ENCODE measurements around the gene OR52B6. TPM values are rescaled to one million over a fixed set of nuclear protein-coding genes. Genes with fewer than 3 reads are reported as not detected.
"Not testable (repeated sequence)": the region's sequence is repeated elsewhere in the genome, so short reads cannot be mapped to it uniquely, and the experiment has no call there.

Gene OR52B6
- total and polyA plus RNA-seq, 3 experiments from 2014 or later = not detected

DNA sequence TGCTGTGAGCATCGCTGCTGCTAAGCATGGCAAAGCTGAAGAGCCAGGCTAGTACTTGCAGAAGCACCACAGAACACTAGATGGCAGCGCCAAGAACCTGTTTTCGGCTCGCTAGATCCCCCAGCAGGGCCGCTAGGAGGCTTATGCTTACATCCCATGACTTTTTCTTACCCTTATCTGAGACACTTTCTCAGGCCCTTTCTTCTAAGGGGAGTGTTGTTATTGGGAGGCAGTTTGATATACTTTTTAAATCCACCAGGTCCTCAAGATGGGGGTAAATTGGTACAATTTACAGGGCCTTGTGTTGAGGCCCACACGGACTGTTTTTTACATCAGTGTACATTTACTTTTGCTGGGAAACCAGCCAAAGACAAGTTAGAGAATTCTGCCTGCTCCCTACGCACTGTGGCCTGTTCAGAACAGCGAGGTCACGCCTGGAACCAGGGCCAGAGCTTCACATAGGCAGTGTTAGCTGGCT is 19.7 kb downstream of the OR52B6 start:
- H3K36me3 Mint-ChIP-seq = no peaks in the 10 kb centered on the region
- no peak overlapping the region for H3K4me3 Mint-ChIP-seq
- H3K27me3 ChIP-seq (ENCODE audit: insufficient read depth, low read length, poor library complexity, severe bottlenecking) = no peaks in the 10 kb centered on the region
- CTCF ChIA-PET = interaction anchor here (0.9 to 2.8 kb wide), 7 partner anchors 9 to 753 kb away, joined by 3 to 10 read pairs (median 4); partner anchors contain the start of genes OR52N2 and TRIM5
- no peaks in the 10 kb centered on the region for H3K9me3 ChIP-seq (ENCODE audit: low read length)
- H3K4me3 ChIP-seq (ENCODE audit: low read length) = no peak overlapping the region
- H3K27ac ChIP-seq (ENCODE audit: low read depth, low read length) = no peak overlapping the region
- H3K4me1 ChIP-seq (ENCODE audit: insufficient read depth, low read length) = no peaks in the 10 kb centered on the region
- no peak overlapping the region for H3K27ac Mint-ChIP-seq
- DNase-seq = peak; percentile 24 to 73 (median 42)
- peaks cover 12 to 19% of the 10 kb centered on the region in 2 donors for H3K27me3 Mint-ChIP-seq
- H3K9me3 Mint-ChIP-seq = no peaks in the 10 kb centered on the region
- H3K4me1 Mint-ChIP-seq = peaks cover 5 to 13% (median 6%) of the 10 kb centered on the region in 3 donors
- POLR2A ChIA-PET = interaction anchor here (0.5 kb wide), 1 partner anchor 1102 kb away, joined by 4 read pairs; no protein-coding TSS in a partner anchor
- no peaks in the 10 kb centered on the region for H3K36me3 ChIP-seq (ENCODE audit: insufficient read depth, low read length)

DNA sequence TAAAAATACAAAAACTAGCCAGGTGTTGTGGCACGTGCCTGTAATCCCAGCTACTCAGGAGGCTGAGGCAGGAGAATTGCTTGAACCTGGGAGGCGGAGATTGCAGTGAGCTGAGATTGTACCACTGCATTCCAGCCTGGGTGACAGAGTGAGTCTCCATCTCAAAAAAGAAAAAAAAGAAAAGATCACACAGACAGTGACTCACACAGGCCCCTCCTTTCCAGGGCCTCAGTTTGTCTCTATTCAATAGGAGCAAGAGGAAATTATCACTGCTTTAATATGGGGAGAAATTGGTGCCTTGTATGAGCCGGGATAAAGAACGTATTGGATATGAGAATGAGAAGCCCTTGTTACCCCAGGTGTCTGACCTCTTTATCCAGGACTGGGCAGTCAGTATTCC is 22.1 kb downstream of the OR52B6 start:
- H3K4me1 ChIP-seq (ENCODE audit: insufficient read depth, low read length); H3K36me3 Mint-ChIP-seq; H3K4me1 Mint-ChIP-seq; H3K4me3 ChIP-seq (ENCODE audit: low read length); H3K9me3 Mint-ChIP-seq; H3K27me3 ChIP-seq (ENCODE audit: insufficient read depth, low read length, poor library complexity, severe bottlenecking); H3K4me3 Mint-ChIP-seq; H3K27ac ChIP-seq (ENCODE audit: low read depth, low read length); DNase-seq; H3K27ac Mint-ChIP-seq; H3K27me3 Mint-ChIP-seq; H3K9me3 ChIP-seq (ENCODE audit: low read length); H3K36me3 ChIP-seq (ENCODE audit: insufficient read depth, low read length); POLR2A ChIA-PET: not testable (repeated sequence)
- CTCF ChIA-PET = interaction anchor here (2.8 kb wide), 1 partner anchor 81 kb away, joined by 10 read pairs; the partner anchor contains the start of gene TRIM5

- Mint-ChIP-seq H3K36me3 (peaks cover 0 to 2% (median 0%) of the 10 kb centered on the region in 3 donors), H3K4me3 (no peak overlapping the region), H3K4me1 (no peaks in the 10 kb centered on the region), H3K9me3 (no peaks in the 10 kb centered on the region), H3K27me3 (peaks cover 2 to 8% of the 10 kb centered on the region in 2 donors), H3K27ac (no peak overlapping the region)
- no peaks in the 10 kb centered on the region for H3K27me3 ChIP-seq (ENCODE audit: insufficient read depth, low read length, poor library complexity, severe bottlenecking)
- POLR2A ChIA-PET = no interaction called here
- DNase-seq = no peak
- CTCF ChIA-PET = no interaction called here
- no peaks in the 10 kb centered on the region for H3K9me3 ChIP-seq (ENCODE audit: low read length)
- H3K27ac ChIP-seq (ENCODE audit: low read depth, low read length) = no peak overlapping the region
- no peaks in the 10 kb centered on the region for H3K4me1 ChIP-seq (ENCODE audit: insufficient read depth, low read length)
- no peaks in the 10 kb centered on the region for H3K36me3 ChIP-seq (ENCODE audit: insufficient read depth, low read length)
- no peak overlapping the region for H3K4me3 ChIP-seq (ENCODE audit: low read length)
These were observed 22.6 kb downstream of the OR52B6 start for GRCh38 chr11:5603326-5603725.

DNA sequence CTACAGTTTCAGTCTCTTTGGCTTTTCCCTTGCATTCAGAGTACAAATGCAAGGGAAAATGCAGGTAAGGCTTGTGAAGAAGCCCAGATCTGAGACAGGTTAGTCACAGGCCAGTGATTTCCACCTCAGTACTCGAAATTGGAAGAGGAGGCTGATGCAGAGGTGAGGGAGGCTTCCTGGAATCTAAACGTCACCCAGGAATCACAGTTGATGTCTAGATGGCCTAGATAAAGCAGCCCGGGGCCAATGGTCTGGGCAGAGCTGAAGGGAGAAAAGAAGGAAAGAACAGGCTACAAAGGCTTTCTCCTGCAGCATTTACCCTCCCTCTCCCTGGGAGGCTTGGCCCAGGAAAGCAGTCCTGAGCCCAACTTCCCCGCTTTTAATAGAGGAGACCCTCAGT is 24.2 kb downstream of the OR52B6 start:
- Histone ChIP-seq H3K27me3 (ENCODE audit: insufficient read depth, low read length, poor library complexity, severe bottlenecking) (no peaks in the 10 kb centered on the region), H3K36me3 (ENCODE audit: insufficient read depth, low read length) (no peaks in the 10 kb centered on the region), H3K27ac (ENCODE audit: low read depth, low read length) (no peak overlapping the region), H3K9me3 (ENCODE audit: low read length) (no peaks in the 10 kb centered on the region), H3K4me1 (ENCODE audit: insufficient read depth, low read length) (no peaks in the 10 kb centered on the region), H3K4me3 (ENCODE audit: low read length) (no peak overlapping the region)
- Mint-ChIP-seq H3K4me3 (no peak overlapping the region), H3K27me3 (peaks cover 2 to 3% of the 10 kb centered on the region in 2 donors), H3K4me1 (no peaks in the 10 kb centered on the region), H3K9me3 (no peaks in the 10 kb centered on the region), H3K36me3 (peaks cover 0 to 2% (median 0%) of the 10 kb centered on the region in 3 donors), H3K27ac (peak overlapping the region in 1 of 8 donors; percentile 23)
- ChIA-PET CTCF (no interaction called here), POLR2A (no interaction called here)
- no peak for DNase-seq

DNA sequence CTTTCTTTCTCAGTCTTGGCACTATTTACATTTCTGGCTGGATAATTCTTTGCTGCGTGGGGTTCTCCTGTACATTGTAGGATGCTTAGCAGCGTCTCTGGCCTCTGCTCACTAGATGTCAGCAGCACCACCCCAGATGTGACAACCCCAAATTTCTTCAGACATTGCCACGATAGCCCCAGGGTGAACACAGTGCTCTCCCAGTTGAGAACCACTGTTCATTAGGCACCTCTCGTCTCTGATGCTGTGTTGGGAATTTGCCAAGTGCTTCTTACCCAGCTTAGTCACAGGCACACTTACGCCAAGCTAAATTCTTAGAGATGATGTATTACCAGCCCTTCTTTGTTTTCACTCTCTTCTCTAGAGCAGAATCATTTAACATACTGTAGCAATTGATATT is 25.2 kb downstream of the OR52B6 start:
- H3K27me3 Mint-ChIP-seq = peaks cover 0 to 2% of the 10 kb centered on the region in 2 donors
- no peak overlapping the region for H3K4me3 ChIP-seq (ENCODE audit: low read length)
- ChIA-PET CTCF (no interaction called here), POLR2A (interaction anchor here (0.6 kb wide), 1 partner anchor 207 kb away, joined by 3 read pairs; no protein-coding TSS in a partner anchor)
- H3K36me3 ChIP-seq (ENCODE audit: insufficient read depth, low read length) = no peaks in the 10 kb centered on the region
- DNase-seq = no peak
- no peaks in the 10 kb centered on the region for H3K9me3 ChIP-seq (ENCODE audit: low read length)
- no peak overlapping the region for H3K4me3 Mint-ChIP-seq
- H3K36me3 Mint-ChIP-seq = peaks cover 0 to 2% (median 0%) of the 10 kb centered on the region in 3 donors
- H3K27me3 ChIP-seq (ENCODE audit: insufficient read depth, low read length, poor library complexity, severe bottlenecking) = no peaks in the 10 kb centered on the region
- H3K9me3 Mint-ChIP-seq = no peaks in the 10 kb centered on the region
- H3K4me1 ChIP-seq (ENCODE audit: insufficient read depth, low read length) = no peaks in the 10 kb centered on the region
- H3K27ac ChIP-seq (ENCODE audit: low read depth, low read length) = no peak overlapping the region
- H3K4me1 Mint-ChIP-seq = no peaks in the 10 kb centered on the region
- peak overlapping the region in 1 of 8 donors; percentile 30 for H3K27ac Mint-ChIP-seq

- no peaks in the 10 kb centered on the region for H3K4me1 ChIP-seq (ENCODE audit: insufficient read depth, low read length)
- no peak for DNase-seq
- ChIA-PET POLR2A (no interaction called here), CTCF (no interaction called here)
- H3K36me3 ChIP-seq (ENCODE audit: insufficient read depth, low read length) = no peaks in the 10 kb centered on the region
- H3K27ac ChIP-seq (ENCODE audit: low read depth, low read length) = no peak overlapping the region
- no peak overlapping the region for H3K27ac Mint-ChIP-seq
- no peak overlapping the region for H3K4me3 Mint-ChIP-seq
- H3K9me3 Mint-ChIP-seq = no peaks in the 10 kb centered on the region
- H3K4me1 Mint-ChIP-seq = no peaks in the 10 kb centered on the region
- no peaks in the 10 kb centered on the region for H3K27me3 ChIP-seq (ENCODE audit: insufficient read depth, low read length, poor library complexity, severe bottlenecking)
- H3K4me3 ChIP-seq (ENCODE audit: low read length) = no peak overlapping the region
- H3K36me3 Mint-ChIP-seq = peaks cover 0 to 2% (median 0%) of the 10 kb centered on the region in 3 donors
- no peaks in the 10 kb centered on the region for H3K27me3 Mint-ChIP-seq
- H3K9me3 ChIP-seq (ENCODE audit: low read length) = no peaks in the 10 kb centered on the region
These were observed 28.1 kb downstream of the OR52B6 start for GRCh38 chr11:5608808-5609207.

DNA sequence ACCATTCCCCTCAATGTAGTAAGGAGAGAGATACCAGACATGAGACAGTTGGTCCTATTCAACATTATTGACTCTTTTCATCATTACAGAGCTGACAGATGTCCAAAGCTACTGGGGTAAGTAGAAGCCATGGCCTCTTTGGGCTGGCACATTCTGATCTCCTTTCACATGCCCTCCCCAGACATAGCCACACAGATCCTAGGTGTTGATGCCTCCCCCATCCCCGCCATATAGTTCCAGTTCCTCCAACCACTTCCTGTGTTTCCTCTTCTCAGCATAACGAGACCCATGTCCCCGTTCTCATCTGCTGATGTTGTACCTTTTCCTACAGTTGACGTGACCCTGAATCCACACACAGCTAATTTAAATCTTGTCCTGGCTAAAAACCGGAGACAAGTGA is 29.8 kb downstream of the OR52B6 start:
- CTCF ChIA-PET = no interaction called here
- H3K9me3 Mint-ChIP-seq = no peaks in the 10 kb centered on the region
- no peaks in the 10 kb centered on the region for H3K4me1 ChIP-seq (ENCODE audit: insufficient read depth, low read length)
- H3K36me3 Mint-ChIP-seq = peaks cover 0 to 2% (median 0%) of the 10 kb centered on the region in 3 donors
- H3K4me1 Mint-ChIP-seq = no peaks in the 10 kb centered on the region
- H3K27ac ChIP-seq (ENCODE audit: low read depth, low read length) = no peak overlapping the region
- no peaks in the 10 kb centered on the region for H3K27me3 ChIP-seq (ENCODE audit: insufficient read depth, low read length, poor library complexity, severe bottlenecking)
- no peaks in the 10 kb centered on the region for H3K27me3 Mint-ChIP-seq
- no peaks in the 10 kb centered on the region for H3K36me3 ChIP-seq (ENCODE audit: insufficient read depth, low read length)
- POLR2A ChIA-PET = no interaction called here
- no peak overlapping the region for H3K4me3 ChIP-seq (ENCODE audit: low read length)
- H3K9me3 ChIP-seq (ENCODE audit: low read length) = no peaks in the 10 kb centered on the region
- DNase-seq = no peak
- H3K27ac Mint-ChIP-seq = no peak overlapping the region
- no peak overlapping the region for H3K4me3 Mint-ChIP-seq

DNA sequence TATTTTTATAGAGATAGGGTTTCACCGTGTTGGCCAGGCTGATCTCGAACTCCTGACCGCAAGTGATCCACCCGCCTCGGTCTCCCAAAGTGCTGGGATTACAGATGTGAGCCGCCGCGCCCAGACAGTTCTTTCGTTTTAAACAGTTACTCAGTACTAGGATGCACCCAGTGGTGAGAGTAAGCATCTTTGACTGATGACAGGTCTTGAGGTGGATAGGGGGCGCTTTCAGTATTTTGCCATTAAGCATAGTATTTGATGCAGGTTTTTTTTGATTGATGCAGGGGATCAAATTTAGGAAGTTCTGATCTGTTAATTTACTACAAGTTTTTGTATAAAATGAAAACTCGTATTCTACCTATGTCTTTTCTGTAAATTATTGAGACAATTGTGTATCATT is 30.9 kb downstream of the OR52B6 start:
- Histone ChIP-seq H3K27me3 (ENCODE audit: insufficient read depth, low read length, poor library complexity, severe bottlenecking) (no peaks in the 10 kb centered on the region), H3K4me1 (ENCODE audit: insufficient read depth, low read length) (no peaks in the 10 kb centered on the region), H3K9me3 (ENCODE audit: low read length) (no peaks in the 10 kb centered on the region), H3K4me3 (ENCODE audit: low read length) (no peak overlapping the region), H3K36me3 (ENCODE audit: insufficient read depth, low read length) (no peaks in the 10 kb centered on the region), H3K27ac (ENCODE audit: low read depth, low read length) (no peak overlapping the region)
- no peaks in the 10 kb centered on the region for H3K27me3 Mint-ChIP-seq
- no peaks in the 10 kb centered on the region for H3K4me1 Mint-ChIP-seq
- CTCF ChIA-PET = no interaction called here
- POLR2A ChIA-PET = no interaction called here
- no peaks in the 10 kb centered on the region for H3K9me3 Mint-ChIP-seq
- no peak for DNase-seq
- peaks cover 0 to 2% (median 0%) of the 10 kb centered on the region in 3 donors for H3K36me3 Mint-ChIP-seq
- H3K27ac Mint-ChIP-seq = no peak overlapping the region
- H3K4me3 Mint-ChIP-seq = no peak overlapping the region

Measured in CD8-positive, alpha-beta memory T cell (primary cell).